Lower leg skin (tissue), 3 donors: ENCODE measurements around the gene CARMIL3.

Source experiments
- POLR2A ChIP-seq, 2 donors: fragments of 450-650 bp; IDR thresholded peaks; one replicate each; pipeline ENCODE4 v1.6.1; 2016 to 2017; ENCODE audit warnings: antibody characterized with exemption in 2 of 2, mild to moderate bottlenecking in 1 of 2, moderate library complexity in 1 of 2
- TF ChIP-seq, protein P1 (sequence below), 3 donors: fragments of 450-650 bp; IDR thresholded peaks; one replicate each; pipeline ENCODE4 v1.5.1; 2016; ENCODE audit warnings: antibody characterized with exemption in 3 of 3, mild to moderate bottlenecking in 3 of 3, moderate library complexity in 2 of 3

GRCh38 chr14:24032727-24033418 lies 18.9 kb upstream of the CARMIL3 start:
- TF ChIP-seq POLR2A (IDR thresholded peaks at IDR 0.05) = no peak
- TF ChIP-seq, protein P1, sequence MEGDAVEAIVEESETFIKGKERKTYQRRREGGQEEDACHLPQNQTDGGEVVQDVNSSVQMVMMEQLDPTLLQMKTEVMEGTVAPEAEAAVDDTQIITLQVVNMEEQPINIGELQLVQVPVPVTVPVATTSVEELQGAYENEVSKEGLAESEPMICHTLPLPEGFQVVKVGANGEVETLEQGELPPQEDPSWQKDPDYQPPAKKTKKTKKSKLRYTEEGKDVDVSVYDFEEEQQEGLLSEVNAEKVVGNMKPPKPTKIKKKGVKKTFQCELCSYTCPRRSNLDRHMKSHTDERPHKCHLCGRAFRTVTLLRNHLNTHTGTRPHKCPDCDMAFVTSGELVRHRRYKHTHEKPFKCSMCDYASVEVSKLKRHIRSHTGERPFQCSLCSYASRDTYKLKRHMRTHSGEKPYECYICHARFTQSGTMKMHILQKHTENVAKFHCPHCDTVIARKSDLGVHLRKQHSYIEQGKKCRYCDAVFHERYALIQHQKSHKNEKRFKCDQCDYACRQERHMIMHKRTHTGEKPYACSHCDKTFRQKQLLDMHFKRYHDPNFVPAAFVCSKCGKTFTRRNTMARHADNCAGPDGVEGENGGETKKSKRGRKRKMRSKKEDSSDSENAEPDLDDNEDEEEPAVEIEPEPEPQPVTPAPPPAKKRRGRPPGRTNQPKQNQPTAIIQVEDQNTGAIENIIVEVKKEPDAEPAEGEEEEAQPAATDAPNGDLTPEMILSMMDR (IDR thresholded peaks at IDR 0.05) = no peak
